Esophagus squamous epithelium (tissue), 4 donors: ENCODE measurements around the gene METTL21A.

Experiments
- CTCF ChIP-seq, 6 experiments: fragments of 450-650 bp in 4 of 6; fragments of 200-600 bp in 2 of 6; sonication (generic) in 2 of 6; IDR thresholded peaks; one replicate each; pipeline ENCODE4 v1.5.1; 2016 to 2019; ENCODE audit warnings: antibody characterized with exemption in 6 of 6, mild to moderate bottlenecking in 4 of 6, moderate library complexity in 4 of 6
- POLR2A ChIP-seq, 4 donors: fragments of 450-650 bp; IDR thresholded peaks; one replicate each; pipeline ENCODE4 v1.6.1; 2017; ENCODE audit warnings: antibody characterized with exemption in 4 of 4, mild to moderate bottlenecking in 4 of 4, moderate library complexity in 3 of 4

- no peak for TF ChIP-seq CTCF (IDR thresholded peaks at IDR 0.05)
- no peak for TF ChIP-seq POLR2A (IDR thresholded peaks at IDR 0.05)
Observed at GRCh38 chr2:207655000-207655399, 29.8 kb upstream of the METTL21A start.
